Measurements from ENCODE around the gene MMS19. TPM values are rescaled to one million over a fixed set of nuclear protein-coding genes. Genes with fewer than 3 reads are reported as not detected.
A peak's percentile ranks its signal among the peaks of the same experiment; 100 is the strongest.

Gene MMS19
- total and polyA plus RNA-seq, 12 donors, result 34.7 to 64.9 (median 43.9) TPM

DNA sequence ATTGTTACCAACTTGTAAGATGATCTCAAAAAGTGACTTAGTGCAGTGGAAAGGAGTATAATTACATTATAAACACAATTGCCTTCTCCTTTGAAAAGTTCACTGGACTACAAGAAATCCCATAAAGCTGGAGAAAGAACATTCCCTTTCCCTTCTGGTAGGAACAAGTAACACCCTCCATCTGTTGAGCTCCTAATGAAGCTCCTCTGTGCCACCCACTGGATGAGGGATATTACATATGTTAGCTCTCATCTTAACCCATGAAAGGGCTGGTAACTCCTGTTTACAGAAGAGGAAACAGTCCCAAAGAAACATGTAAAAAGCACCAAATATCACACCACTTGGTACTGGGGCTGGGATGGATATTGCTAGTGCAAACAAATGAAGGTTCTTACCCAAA lies 64.2 kb downstream of the MMS19 start:
- no peaks in the 10 kb centered on the region for H3K9me3 ChIP-seq
- H3K4me1 ChIP-seq, result peaks cover 0 to 10% (median 0%) of the 10 kb centered on the region in 9 donors
- H3K4me3 ChIP-seq, result no peak overlapping the region
- H3K27ac ChIP-seq, result no peak overlapping the region
- intact Hi-C loops (cut with DNase I), result no loop called here
- TF ChIP-seq CTCF (IDR thresholded peaks at IDR 0.05), result no peak
- no peak for DNase-seq
- no peak for ATAC-seq
- H3K36me3 ChIP-seq, result peaks cover 0 to 93% (median 60%) of the 10 kb centered on the region in 9 donors
- no peaks in the 10 kb centered on the region for H3K27me3 ChIP-seq

DNA sequence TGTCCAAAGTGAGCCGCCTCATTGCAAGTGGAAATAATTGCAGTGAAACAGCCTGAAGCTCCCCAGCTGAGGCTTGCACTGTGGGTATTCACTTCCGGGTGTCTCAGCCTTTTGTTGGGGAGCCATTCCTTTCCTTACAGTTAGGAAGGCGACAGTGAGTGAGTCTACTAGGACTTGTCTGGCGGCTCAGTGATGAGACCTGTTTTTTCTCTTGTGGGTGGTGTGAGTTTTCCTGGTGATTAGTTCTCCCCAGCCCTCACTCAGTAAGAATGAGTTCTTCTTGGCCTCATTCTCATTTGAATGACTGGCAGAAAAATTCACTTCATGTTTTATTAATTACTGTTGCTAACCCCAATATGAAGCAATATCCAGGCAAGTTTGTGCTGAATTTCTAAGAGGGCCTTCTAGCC lies 69.6 kb downstream of the MMS19 start:
- DNase-seq, result no peak

DNA sequence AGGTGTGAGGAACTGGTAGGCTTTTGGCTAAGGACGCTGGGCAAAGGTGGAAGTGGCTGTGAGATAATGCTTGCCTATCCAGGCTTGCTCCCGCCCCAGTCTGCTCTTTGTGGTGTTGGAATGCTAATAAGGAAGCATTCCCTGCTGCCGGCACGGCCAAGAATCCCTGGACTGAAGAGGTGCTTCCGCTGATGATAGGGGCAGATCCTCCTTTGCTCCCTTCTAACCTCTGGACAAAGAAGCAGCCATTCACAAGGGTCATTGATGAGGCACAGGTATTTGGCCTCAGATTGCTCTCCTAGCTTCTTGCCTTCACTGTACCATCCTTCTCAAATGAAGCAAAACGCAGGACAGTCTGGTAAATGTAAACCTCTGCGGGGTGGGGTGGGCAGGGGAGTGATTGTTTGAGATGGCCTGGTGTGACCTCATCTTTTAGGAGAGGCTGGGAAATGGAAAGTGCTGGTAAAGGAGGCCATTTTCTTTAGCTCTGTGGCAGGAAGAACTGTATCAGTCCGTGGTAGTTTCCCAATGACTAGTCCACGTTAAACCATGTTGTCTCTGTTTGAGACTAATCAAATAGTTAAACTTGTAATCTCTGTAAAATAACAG lies 70.5 kb downstream of the MMS19 start:
- intact Hi-C loops (cut with DNase I), result loop anchor here in 1 of 10 donors (10.0 kb wide), 1 partner anchor 207 kb away; the partner anchor contains the start of gene MORN4
- TF ChIP-seq CTCF (IDR thresholded peaks at IDR 0.05), result no peak
- Histone ChIP-seq H3K36me3 (peaks cover 0 to 54% (median 18%) of the 10 kb centered on the region in 9 donors), H3K9me3 (no peaks in the 10 kb centered on the region), H3K27me3 (no peaks in the 10 kb centered on the region), H3K27ac (peak overlapping the region in 9 of 10 donors; percentile 26 to 94 (median 92)), H3K4me1 (peaks cover 0 to 61% (median 30%) of the 10 kb centered on the region in 9 donors), H3K4me3 (peak overlapping the region in 9 of 10 donors; percentile 59 to 95 (median 86))
- WGBS, 2 donors, result 10% methylated on average over 9 of the region's 9 CpGs
- DNase-seq, result no peak
- ATAC-seq, result peak in 2 of 8 donors; percentile 7 to 26

More for the DNA sequence above, 69.6 kb downstream of the MMS19 start:
- no peak for ATAC-seq
- H3K27me3 ChIP-seq, result no peaks in the 10 kb centered on the region
- intact Hi-C loops (cut with DNase I), result loop anchor here in 1 of 10 donors (10.0 kb wide), 1 partner anchor 206 kb away; the partner anchor contains the start of gene MORN4
- H3K27ac ChIP-seq, result peak overlapping the region in 5 of 10 donors; percentile 86 to 94 (median 92)
- peaks cover 0 to 52% (median 30%) of the 10 kb centered on the region in 9 donors for H3K4me1 ChIP-seq
- peak overlapping the region in 4 of 10 donors; percentile 71 to 95 (median 90) for H3K4me3 ChIP-seq
- no peaks in the 10 kb centered on the region for H3K9me3 ChIP-seq
- WGBS, 2 donors, result 47 to 57% methylated on average over 4 of the region's 4 CpGs
- H3K36me3 ChIP-seq, result peaks cover 0 to 54% (median 18%) of the 10 kb centered on the region in 9 donors
- TF ChIP-seq CTCF (IDR thresholded peaks at IDR 0.05), result no peak

DNA sequence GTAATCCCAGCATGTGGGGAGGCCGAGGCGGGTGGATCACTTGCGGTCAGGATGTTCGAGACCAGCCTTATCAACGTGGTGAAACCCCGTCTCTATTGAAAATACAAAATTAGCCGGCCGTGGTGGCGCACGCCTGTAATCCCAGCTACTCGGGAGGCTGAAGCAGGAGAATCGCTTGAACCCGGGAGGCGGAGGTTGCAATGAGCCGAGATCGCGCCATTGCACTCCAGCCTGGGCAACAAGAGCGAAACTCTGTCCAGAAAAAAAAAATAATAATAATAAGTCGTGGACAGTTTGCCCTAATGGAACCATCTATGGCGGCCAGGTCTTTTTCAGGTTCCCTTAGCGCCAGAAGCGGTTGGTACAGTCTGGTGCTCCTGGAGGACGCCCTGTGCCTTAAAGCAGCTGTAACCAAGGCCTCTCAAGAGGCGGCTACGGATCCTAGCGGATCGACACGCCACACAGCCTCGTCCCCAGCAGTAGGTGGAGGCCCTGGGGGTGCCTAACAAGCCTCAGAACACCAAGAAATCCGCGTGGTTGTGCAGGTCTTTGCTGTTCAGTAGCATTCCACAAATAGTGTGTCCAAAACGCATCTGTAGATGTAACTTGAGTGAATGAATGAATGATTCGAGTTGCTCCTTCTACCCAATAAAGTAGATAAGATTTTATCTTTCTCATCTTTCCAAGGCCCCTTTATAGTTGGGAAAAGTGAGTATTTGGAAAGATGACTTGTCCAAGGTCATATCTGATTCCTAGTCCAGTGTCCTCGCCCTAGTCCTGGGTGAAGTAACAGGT lies 71.2 kb downstream of the MMS19 start:
- ATAC-seq (peak in 1 of 8 donors; percentile 2), DNase-seq (no peak)
- intact Hi-C loops (cut with DNase I), result loop anchor here in 1 of 10 donors (10.0 kb wide), 1 partner anchor 208 kb away; the partner anchor contains the start of gene MORN4
- Histone ChIP-seq H3K4me3 (peak overlapping the region; percentile 59 to 95 (median 86)), H3K9me3 (no peaks in the 10 kb centered on the region), H3K4me1 (peaks cover 0 to 68% (median 30%) of the 10 kb centered on the region in 9 donors), H3K27me3 (no peaks in the 10 kb centered on the region), H3K36me3 (peaks cover 0 to 53% (median 15%) of the 10 kb centered on the region in 9 donors), H3K27ac (peak overlapping the region; percentile 79 to 95 (median 92))
- 9 to 10% methylated on average over 34 of the region's 34 CpGs for WGBS, 2 donors
- no peak for TF ChIP-seq CTCF (IDR thresholded peaks at IDR 0.05)

All from heart right ventricle (tissue), 16 donors.